Measurements from ENCODE around the gene FKBP3.

The FKBP3 gene

DNA sequence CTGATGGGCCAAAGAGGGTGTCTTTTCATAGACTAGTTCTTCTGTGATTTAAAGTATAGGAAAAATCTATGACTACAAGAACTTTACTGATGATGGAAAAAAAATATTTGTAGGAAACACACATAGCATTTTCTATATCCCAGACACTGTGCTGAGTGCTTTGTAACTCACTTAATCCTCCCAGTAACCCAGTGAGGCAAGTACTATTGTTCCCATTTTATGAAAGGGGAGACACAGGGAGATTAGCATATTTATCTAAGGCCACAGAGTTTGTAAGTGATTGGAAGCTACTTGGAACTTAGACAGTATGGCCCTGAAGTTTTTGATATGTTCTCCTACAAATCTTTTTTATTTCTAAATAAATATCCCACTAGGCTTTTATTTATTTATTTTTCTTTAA is 30.5 kb downstream of the FKBP3 start:
- H3K36me3 ChIP-seq (ENCODE audit: insufficient read depth, low read length): peaks cover 97% of the 10 kb centered on the region
- H3K4me3 ChIP-seq: no peak overlapping the region

DNA sequence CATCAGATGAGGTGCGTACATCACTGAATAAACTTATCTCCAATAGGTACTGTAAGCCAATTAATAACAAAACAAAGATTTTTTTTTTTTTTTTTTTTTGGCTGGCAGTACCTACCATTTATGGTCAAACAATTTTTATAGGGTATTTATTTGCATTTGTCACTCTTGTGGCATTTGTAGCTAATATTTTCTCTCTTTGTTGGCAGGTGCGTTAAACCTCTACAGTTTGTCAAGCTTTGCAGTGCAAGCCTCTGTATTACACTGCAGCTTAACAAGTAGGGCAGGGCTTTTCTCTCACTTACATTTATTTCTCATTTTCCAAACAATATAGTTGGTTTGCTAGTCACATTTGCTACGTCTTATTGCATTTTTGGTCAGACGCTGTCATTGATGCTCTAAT is 38.1 kb downstream of the FKBP3 start:
- Histone ChIP-seq H3K9me3 (ENCODE audit: low read depth, low read length) (peaks cover 11% of the 10 kb centered on the region), H3K36me3 (ENCODE audit: insufficient read depth, low read length) (peaks cover 92% of the 10 kb centered on the region), H3K9ac (ENCODE audit: insufficient read length) (no peak overlapping the region), H3K4me3 (no peak overlapping the region), H3K27ac (no peak overlapping the region)
- no peak for TF ChIP-seq FOXP2 (optimal IDR thresholded peaks at IDR 0.05; ENCODE audit: control extremely low read depth, extremely low read length, insufficient read depth)
- no peak for TF ChIP-seq POLR2AphosphoS5 (IDR thresholded peaks at IDR 0.05; ENCODE audit: borderline replicate concordance, low read depth, low read length)
- no peak for TF ChIP-seq EZH2 (IDR thresholded peaks at IDR 0.05)
- no peak for DNase-seq (ENCODE audit: low read depth, low spot score)

More for the DNA sequence above, 30.5 kb downstream of the FKBP3 start:
- Histone ChIP-seq H3K9me3 (ENCODE audit: low read depth, low read length) (no peaks in the 10 kb centered on the region), H3K27ac (no peak overlapping the region), H3K9ac (ENCODE audit: insufficient read length) (no peak overlapping the region)
- TF ChIP-seq EZH2 (IDR thresholded peaks at IDR 0.05): no peak
- DNase-seq (ENCODE audit: low read depth, low spot score): no peak

DNA sequence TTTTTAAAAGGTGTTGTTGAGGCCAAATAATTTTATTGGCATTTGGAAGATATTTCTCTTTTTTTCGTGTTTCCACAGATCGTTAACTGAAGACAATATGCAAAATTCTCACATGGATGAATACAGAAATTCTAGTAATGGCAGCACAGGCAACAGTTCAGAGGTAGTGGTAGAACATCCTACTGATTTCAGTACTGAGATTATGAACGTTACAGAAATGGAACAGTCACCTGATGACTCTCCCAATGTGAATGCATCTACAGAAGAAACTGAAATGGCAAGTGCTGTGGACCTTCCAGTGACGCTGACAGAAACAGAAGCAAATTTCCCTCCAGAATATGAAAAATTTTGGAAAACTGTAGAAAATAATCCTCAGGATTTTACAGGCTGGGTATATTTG is 39.1 kb downstream of the FKBP3 start:
- TF ChIP-seq FOXP2 (optimal IDR thresholded peaks at IDR 0.05; ENCODE audit: control extremely low read depth, extremely low read length, insufficient read depth) (no peak), EZH2 (IDR thresholded peaks at IDR 0.05) (no peak), POLR2AphosphoS5 (IDR thresholded peaks at IDR 0.05; ENCODE audit: borderline replicate concordance, low read depth, low read length) (no peak)
- no peak overlapping the region for H3K27ac ChIP-seq
- peaks cover 89% of the 10 kb centered on the region for H3K36me3 ChIP-seq (ENCODE audit: insufficient read depth, low read length)

GRCh38 chr14:45094275-45094674 is 40.0 kb downstream of the FKBP3 start:
- Histone ChIP-seq H3K4me3 (no peak overlapping the region), H3K36me3 (ENCODE audit: insufficient read depth, low read length) (peaks cover 83% of the 10 kb centered on the region), H3K9me3 (ENCODE audit: low read depth, low read length) (peaks cover 14% of the 10 kb centered on the region), H3K9ac (ENCODE audit: insufficient read length) (no peak overlapping the region), H3K27ac (no peak overlapping the region)
- no peak for DNase-seq (ENCODE audit: low read depth, low spot score)
- no peak for TF ChIP-seq EZH2 (IDR thresholded peaks at IDR 0.05)
- TF ChIP-seq FOXP2 (optimal IDR thresholded peaks at IDR 0.05; ENCODE audit: control extremely low read depth, extremely low read length, insufficient read depth): no peak
- no peak for TF ChIP-seq POLR2AphosphoS5 (IDR thresholded peaks at IDR 0.05; ENCODE audit: borderline replicate concordance, low read depth, low read length)

More for the DNA sequence above, 39.1 kb downstream of the FKBP3 start:
- no peak for DNase-seq (ENCODE audit: low read depth, low spot score)
- Histone ChIP-seq H3K4me3 (no peak overlapping the region), H3K9me3 (ENCODE audit: low read depth, low read length) (peaks cover 14% of the 10 kb centered on the region), H3K9ac (ENCODE audit: insufficient read length) (no peak overlapping the region)

- H3K4me3 ChIP-seq: no peak overlapping the region
- DNase-seq (ENCODE audit: low read depth, low spot score): no peak
- H3K36me3 ChIP-seq (ENCODE audit: insufficient read depth, low read length): peaks cover 81% of the 10 kb centered on the region
- H3K27ac ChIP-seq: no peak overlapping the region
- H3K9me3 ChIP-seq (ENCODE audit: low read depth, low read length): peaks cover 14% of the 10 kb centered on the region
- no peak overlapping the region for H3K9ac ChIP-seq (ENCODE audit: insufficient read length)
- TF ChIP-seq POLR2AphosphoS5 (IDR thresholded peaks at IDR 0.05; ENCODE audit: borderline replicate concordance, low read depth, low read length) (no peak), FOXP2 (optimal IDR thresholded peaks at IDR 0.05; ENCODE audit: control extremely low read depth, extremely low read length, insufficient read depth) (no peak), EZH2 (IDR thresholded peaks at IDR 0.05) (no peak)
Observed at GRCh38 chr14:45091710-45092109, 42.6 kb downstream of the FKBP3 start.

- TF ChIP-seq FOXP2 (optimal IDR thresholded peaks at IDR 0.05; ENCODE audit: control extremely low read depth, extremely low read length, insufficient read depth) (no peak), POLR2AphosphoS5 (IDR thresholded peaks at IDR 0.05; ENCODE audit: borderline replicate concordance, low read depth, low read length) (no peak), EZH2 (IDR thresholded peaks at IDR 0.05) (no peak)
- DNase-seq (ENCODE audit: low read depth, low spot score): no peak
- Histone ChIP-seq H3K9me3 (ENCODE audit: low read depth, low read length) (peaks cover 8% of the 10 kb centered on the region), H3K4me3 (no peak overlapping the region), H3K27ac (no peak overlapping the region), H3K9ac (ENCODE audit: insufficient read length) (no peak overlapping the region), H3K36me3 (ENCODE audit: insufficient read depth, low read length) (peaks cover 68% of the 10 kb centered on the region)
Observed at GRCh38 chr14:45089813-45090212, 44.5 kb downstream of the FKBP3 start.

DNA sequence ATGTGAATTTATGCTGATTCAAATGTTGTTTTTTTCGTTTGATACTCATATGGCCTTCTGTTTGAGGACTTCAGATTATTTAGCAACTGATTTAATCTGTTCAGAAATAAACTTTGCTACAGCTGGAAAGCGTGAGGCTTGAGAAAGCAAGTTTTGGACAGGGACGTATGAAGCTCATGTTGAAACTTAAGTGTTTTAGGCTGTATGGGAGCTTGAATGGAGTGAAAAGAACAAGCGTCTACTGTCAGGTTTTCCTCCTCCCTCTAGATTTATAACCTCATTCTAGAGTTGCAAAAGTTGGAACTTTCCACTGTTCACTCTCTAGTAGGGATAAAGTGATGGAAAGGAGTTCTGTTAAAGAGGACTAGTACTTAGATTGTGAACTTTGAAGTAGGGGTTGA is 49.3 kb downstream of the FKBP3 start:
- peak overlapping the region; percentile 99 for H3K9ac ChIP-seq (ENCODE audit: insufficient read length)
- H3K36me3 ChIP-seq (ENCODE audit: insufficient read depth, low read length): peaks cover 32% of the 10 kb centered on the region
- H3K9me3 ChIP-seq (ENCODE audit: low read depth, low read length): no peaks in the 10 kb centered on the region; the same call in 1 of the 2 replicates
- DNase-seq (ENCODE audit: low read depth, low spot score): no peak
- H3K4me3 ChIP-seq: peak overlapping the region; percentile 99
- H3K27ac ChIP-seq: peak overlapping the region; percentile 84; the same call in 1 of the 2 replicates
- TF ChIP-seq EZH2 (IDR thresholded peaks at IDR 0.05): no peak
- TF ChIP-seq FOXP2 (optimal IDR thresholded peaks at IDR 0.05; ENCODE audit: control extremely low read depth, extremely low read length, insufficient read depth): no peak
- no peak for TF ChIP-seq POLR2AphosphoS5 (IDR thresholded peaks at IDR 0.05; ENCODE audit: borderline replicate concordance, low read depth, low read length)

GRCh38 chr14:45083976-45084722 is 50.1 kb downstream of the FKBP3 start, which contains the start of gene PRPF39:
TSS of gene PRPF39 (plus strand) at chr14:45084116. CDS start at chr14:45095240, 11,124 bp downstream.
- Histone ChIP-seq H3K9ac (ENCODE audit: insufficient read length) (peak within 1 kb of the TSS; percentile 99), H3K9me3 (ENCODE audit: low read depth, low read length) (no peaks in the 10 kb centered on the region; the same call in 1 of the 2 replicates), H3K4me3 (peak within 1 kb of the TSS; percentile 99), H3K27ac (peak within 1 kb of the TSS; percentile 84), H3K36me3 (ENCODE audit: insufficient read depth, low read length) (peaks cover 27% of the 10 kb centered on the region)
- DNase-seq (ENCODE audit: low read depth, low spot score): no peak
- TF ChIP-seq EZH2 (IDR thresholded peaks at IDR 0.05) (no peak), FOXP2 (optimal IDR thresholded peaks at IDR 0.05; ENCODE audit: control extremely low read depth, extremely low read length, insufficient read depth) (no peak), POLR2AphosphoS5 (IDR thresholded peaks at IDR 0.05; ENCODE audit: borderline replicate concordance, low read depth, low read length) (peak; percentile 98)

All from SK-N-MC (cell line).